Hypothalamus (tissue), 51 donors: ENCODE results near the gene GRID2.

Experiments used
- DNase-seq, 51 donors: peaks; one replicate each; lab custom pipeline; 2025; lab: John Stamatoyannopoulos, UW

The GRID2 gene

GRCh38 chr4:92885632-92886031 is 581.9 kb downstream of the GRID2 start:
- DNase-seq, result no peak

GRCh38 chr4:92952426-92952825 is 648.7 kb downstream of the GRID2 start:
- no peak for DNase-seq

GRCh38 chr4:92952897-92953296 is 649.1 kb downstream of the GRID2 start:
- no peak for DNase-seq

- no peak for DNase-seq
These were observed 649.7 kb downstream of the GRID2 start for GRCh38 chr4:92953462-92953861.

GRCh38 chr4:92961881-92962280 is 658.1 kb downstream of the GRID2 start:
- no peak for DNase-seq

- no peak for DNase-seq
These were observed 659.1 kb downstream of the GRID2 start for GRCh38 chr4:92962831-92963230.

GRCh38 chr4:92968556-92968955 is 664.8 kb downstream of the GRID2 start:
- no peak for DNase-seq

GRCh38 chr4:92968996-92969395 is 665.2 kb downstream of the GRID2 start:
- DNase-seq, result no peak

GRCh38 chr4:92969650-92970379 is 666.0 kb downstream of the GRID2 start:
- DNase-seq, result no peak

- no peak for DNase-seq
These were observed 667.2 kb downstream of the GRID2 start for GRCh38 chr4:92970996-92971395.

GRCh38 chr4:92988301-92988700 is 684.5 kb downstream of the GRID2 start:
- DNase-seq, result no peak

- no peak for DNase-seq
These were observed 689.0 kb downstream of the GRID2 start for GRCh38 chr4:92992758-92993157.

- DNase-seq, result no peak
These were observed 691.0 kb downstream of the GRID2 start for GRCh38 chr4:92994727-92995126.

- no peak for DNase-seq
These were observed 692.8 kb downstream of the GRID2 start for GRCh38 chr4:92996533-92996932.

- DNase-seq, result no peak
These were observed 697.1 kb downstream of the GRID2 start for GRCh38 chr4:93000910-93001309.

- no peak for DNase-seq
These were observed 698.5 kb downstream of the GRID2 start for GRCh38 chr4:93002240-93002639.

- no peak for DNase-seq
These were observed 712.6 kb downstream of the GRID2 start for GRCh38 chr4:93016350-93016749.

GRCh38 chr4:93018243-93018642 is 714.5 kb downstream of the GRID2 start:
- DNase-seq, result no peak

GRCh38 chr4:93018806-93019205 is 715.0 kb downstream of the GRID2 start:
- DNase-seq, result no peak

- no peak for DNase-seq
These were observed 726.0 kb downstream of the GRID2 start for GRCh38 chr4:93029769-93030168.

- no peak for DNase-seq
These were observed 726.9 kb downstream of the GRID2 start for GRCh38 chr4:93030670-93031069.

- no peak for DNase-seq
These were observed 727.8 kb downstream of the GRID2 start for GRCh38 chr4:93031431-93032098.
